Stimulated activated CD8-positive, alpha-beta memory T cell treated with anti-CD3 and anti-CD28 coated beads, Interleukin-4, amount 100 ng/mL, for 4 hours (primary cell): ENCODE data around the gene CD44.
"Not testable (repeated sequence)": the region's sequence is repeated elsewhere in the genome, so short reads cannot be mapped to it uniquely, and the experiment has no call there.

Source experiments
- DNase-seq, 2 donors: peaks; one replicate each; pipeline ENCODE4 v3.0.0-alpha.2; 2020; ENCODE audit warnings: low read depth in 2 of 2, low spot score in 1 of 2

The CD44 gene

GRCh38 chr11:35138943-35139721 lies at the start of gene CD44:
Gene CD44 (plus strand): TSS chr11:35139171. CDS start chr11:35139304, 133 bp downstream.
- peak; percentile 58 to 83 for DNase-seq

GRCh38 chr11:35089666-35090065 lies 49.3 kb upstream of the CD44 start:
- no peak for DNase-seq

GRCh38 chr11:35090125-35090524 lies 48.8 kb upstream of the CD44 start:
- DNase-seq: no peak

GRCh38 chr11:35090991-35091390 lies 48.0 kb upstream of the CD44 start:
- DNase-seq: not testable (repeated sequence)

- DNase-seq: no peak
Observed at GRCh38 chr11:35096723-35097122, 42.2 kb upstream of the CD44 start.

GRCh38 chr11:35097814-35098455 lies 41.0 kb upstream of the CD44 start:
- DNase-seq: no peak

- DNase-seq: no peak
Observed at GRCh38 chr11:35098855-35099254, 40.1 kb upstream of the CD44 start.

GRCh38 chr11:35099278-35100012 lies 39.5 kb upstream of the CD44 start:
- DNase-seq: no peak

GRCh38 chr11:35100013-35100383 lies 39.0 kb upstream of the CD44 start:
- no peak for DNase-seq

- DNase-seq: no peak
Observed at GRCh38 chr11:35101223-35101622, 37.7 kb upstream of the CD44 start.

GRCh38 chr11:35102267-35102666 lies 36.7 kb upstream of the CD44 start:
- no peak for DNase-seq

GRCh38 chr11:35103366-35104208 lies 35.4 kb upstream of the CD44 start:
- no peak for DNase-seq

- DNase-seq: no peak
Observed at GRCh38 chr11:35104655-35105054, 34.3 kb upstream of the CD44 start.

- DNase-seq: no peak
Observed at GRCh38 chr11:35105319-35106079, 33.5 kb upstream of the CD44 start.

- DNase-seq: no peak
Observed at GRCh38 chr11:35106595-35106994, 32.4 kb upstream of the CD44 start.

GRCh38 chr11:35107861-35108260 lies 31.1 kb upstream of the CD44 start:
- no peak for DNase-seq

- DNase-seq: not testable (repeated sequence)
Observed at GRCh38 chr11:35108336-35108735, 30.6 kb upstream of the CD44 start.

GRCh38 chr11:35109041-35109440 lies 29.9 kb upstream of the CD44 start:
- no peak for DNase-seq

- DNase-seq: no peak
Observed at GRCh38 chr11:35109827-35110226, 29.1 kb upstream of the CD44 start.
